Fibroblast of the aortic adventitia (primary cell): ENCODE results near the gene GSX2. TPM values are rescaled to one million over a fixed set of nuclear protein-coding genes. Genes with fewer than 3 reads are reported as not detected.
"Not testable (repeated sequence)": the region's sequence is repeated elsewhere in the genome, so short reads cannot be mapped to it uniquely, and the experiment has no call there.

Experiments
- DNase-seq: peaks from one replicate; pipeline ENCODE4 v3.0.0-alpha.2; 2010; ENCODE audit warnings: low read depth
- H3K4me3 ChIP-seq: 2 replicates; pipeline ENCODE4 v1.5.1; 2011; ENCODE audit warnings: low read depth, mild to moderate bottlenecking, control low read depth, low read length, moderate library complexity
- CTCF ChIP-seq: IDR thresholded peaks from 2 replicates; pipeline ENCODE4 v1.5.1; 2011; ENCODE audit warnings: mild to moderate bottlenecking, low read length, control low read depth, inconsistent platforms; ENCODE audit not compliant: insufficient read depth
- total RNA-seq: library from RNA; depleted of rRNA; stranded (reverse); fragments of >200 nt; gene quantifications from 2 replicates; pipeline ENCODE4 v1.2.3, GENCODE V29; 2012; ENCODE audit warnings: low replicate concordance

GSX2 gene
- total RNA-seq: not detected in 2 replicates

GRCh38 chr4:54099748-54100574 is at the start of gene GSX2:
Gene GSX2, plus strand, starts transcription at chr4:54100163. Its CDS starts 182 bp downstream, at chr4:54100345.
- no peak for TF ChIP-seq CTCF
- peak within 1 kb of the TSS; percentile 56 for H3K4me3 ChIP-seq
- peak; percentile 13 for DNase-seq

GRCh38 chr4:54050214-54050904 is 49.6 kb upstream of the GSX2 start:
- H3K4me3 ChIP-seq: no peak overlapping the region
- TF ChIP-seq CTCF: no peak
- DNase-seq: peak; percentile 66

DNA sequence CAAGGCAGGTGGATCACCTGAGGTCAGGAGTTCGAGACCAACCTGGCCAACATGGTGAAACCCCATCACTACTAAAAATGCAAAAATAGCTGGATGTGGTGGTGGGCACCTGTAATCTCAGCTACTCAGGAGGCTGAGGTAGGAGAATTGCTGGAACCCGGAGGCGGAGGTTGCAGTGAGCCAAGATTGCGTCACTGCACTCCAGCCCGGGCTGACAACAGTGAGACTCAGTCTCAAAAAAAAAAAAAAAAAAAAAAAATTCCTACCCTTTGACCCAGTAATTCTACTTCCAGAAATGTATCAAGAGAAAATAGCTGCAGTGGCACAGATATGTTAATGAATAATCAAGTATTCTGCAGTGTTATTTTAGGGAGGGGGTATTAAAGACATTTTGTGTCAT is 46.6 kb upstream of the GSX2 start:
- not testable (repeated sequence) for DNase-seq, H3K4me3 ChIP-seq

GRCh38 chr4:54054501-54054900 is 45.5 kb upstream of the GSX2 start:
- no peak for DNase-seq
- no peak for TF ChIP-seq CTCF
- H3K4me3 ChIP-seq: no peak overlapping the region

- DNase-seq: no peak
- H3K4me3 ChIP-seq: no peak overlapping the region
- no peak for TF ChIP-seq CTCF
These were observed 44.5 kb upstream of the GSX2 start for GRCh38 chr4:54055494-54055893.

- no peak for TF ChIP-seq CTCF
- no peak overlapping the region for H3K4me3 ChIP-seq
- no peak for DNase-seq
These were observed 43.6 kb upstream of the GSX2 start for GRCh38 chr4:54056360-54056759.

DNA sequence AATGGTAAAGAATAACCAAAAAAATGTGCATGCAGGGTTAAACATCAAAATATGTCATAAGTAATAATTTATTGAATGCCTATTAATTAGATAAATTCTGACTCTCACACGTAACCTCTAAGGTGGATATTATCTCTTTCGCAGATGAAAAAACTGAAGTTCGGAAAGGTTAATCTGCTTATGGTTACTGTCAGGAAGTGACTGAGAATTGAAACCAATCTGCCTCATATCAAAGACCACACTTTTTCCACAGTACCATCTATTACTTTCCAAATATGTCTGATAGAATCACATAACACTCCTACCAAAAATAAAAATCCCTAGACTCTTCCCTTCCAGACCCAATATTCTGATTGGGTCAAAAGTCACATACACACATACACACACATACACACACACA is 41.8 kb upstream of the GSX2 start:
- no peak for DNase-seq
- no peak for TF ChIP-seq CTCF
- H3K4me3 ChIP-seq: no peak overlapping the region
